Fibroblast of villous mesenchyme (primary cell): ENCODE measurements around the gene KRT15. TPM values are rescaled to one million over a fixed set of nuclear protein-coding genes. Genes with fewer than 3 reads are reported as not detected.

Experiments
- DNase-seq: peaks from one replicate; pipeline ENCODE4 v3.0.0-alpha.2; 2010; ENCODE audit warnings: low read depth
- H3K4me3 ChIP-seq: 2 replicates; pipeline ENCODE4 v1.5.1; 2011; ENCODE audit warnings: low read depth, mild to moderate bottlenecking, low read length
- CTCF ChIP-seq: IDR thresholded peaks from 2 replicates; pipeline ENCODE4 v1.5.1; 2012; ENCODE audit warnings: low read depth, mild to moderate bottlenecking, low read length; ENCODE audit not compliant: insufficient read depth
- total RNA-seq: library from RNA; depleted of rRNA; stranded (reverse); fragments of >200 nt; gene quantifications from 2 replicates; pipeline ENCODE4 v1.2.3, GENCODE V29; 2012

KRT15 gene
- total RNA-seq, 1 donor: 0.43 TPM

DNA sequence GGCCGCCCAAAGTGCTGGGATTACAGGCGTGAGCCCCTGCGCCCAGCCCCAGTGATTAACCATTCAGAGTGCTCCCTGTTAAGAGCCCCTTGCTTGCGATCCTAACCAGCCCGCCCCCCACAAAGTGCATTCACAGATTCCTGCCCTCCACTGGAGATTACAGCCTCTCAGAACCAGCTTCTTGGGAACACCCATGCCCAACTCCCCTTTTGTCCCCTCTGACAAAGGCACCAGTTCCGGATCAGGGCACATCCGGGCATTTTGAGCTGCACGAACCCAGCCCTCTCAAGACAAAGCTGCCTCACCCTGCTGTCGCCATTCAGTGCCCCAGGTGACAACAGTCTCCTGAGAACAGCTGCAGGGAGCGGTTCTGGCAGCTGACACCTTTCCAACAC, 10.3 kb upstream of the KRT15 start:
- no peak overlapping the region for H3K4me3 ChIP-seq
- DNase-seq: no peak
- TF ChIP-seq CTCF: no peak

DNA sequence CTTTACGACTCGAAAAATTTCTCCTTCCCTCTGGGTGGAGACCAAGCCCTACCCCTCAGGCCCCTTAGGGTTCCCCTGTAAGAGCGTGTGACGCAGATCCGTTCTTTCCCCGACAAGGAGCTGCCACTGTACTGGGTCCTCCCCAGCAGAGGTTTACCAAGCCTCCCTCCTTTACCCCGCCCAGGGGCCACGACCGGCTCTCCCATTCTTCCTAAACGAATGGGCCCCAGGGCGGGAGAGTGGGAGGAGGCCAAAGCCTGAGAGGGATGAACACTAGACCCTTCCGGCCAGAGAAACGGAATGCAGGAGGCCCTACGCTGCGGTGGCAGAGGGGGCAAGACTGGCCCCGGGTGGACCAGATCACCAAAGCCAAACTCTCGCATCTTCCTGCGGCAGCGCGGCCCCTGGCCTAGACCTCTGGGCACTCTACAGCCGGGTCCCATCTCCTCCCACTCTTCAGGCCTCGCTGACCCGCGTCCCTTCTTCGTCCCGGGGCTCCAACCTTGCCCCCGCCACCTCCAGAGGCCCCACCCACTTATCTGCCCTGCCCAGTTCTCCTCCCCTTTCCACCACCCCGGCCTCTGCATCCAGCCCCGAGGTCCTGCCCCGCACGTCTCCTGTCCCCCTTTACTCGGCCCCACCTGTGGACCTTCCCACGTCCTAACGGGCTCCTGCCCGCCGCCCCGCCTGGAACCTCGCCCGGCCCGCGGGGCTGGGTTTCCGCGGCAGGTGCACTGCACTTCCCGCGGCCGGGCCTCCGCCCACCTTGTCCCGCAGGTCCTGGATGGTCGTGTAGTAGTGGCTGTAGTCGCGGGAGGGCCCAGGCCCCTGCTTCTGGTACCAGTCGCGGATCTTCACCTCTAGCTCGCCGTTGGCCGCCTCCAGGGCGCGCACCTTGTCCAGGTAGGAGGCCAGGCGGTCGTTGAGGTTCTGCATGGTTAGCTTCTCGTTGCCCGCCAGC, 8.7 kb upstream of the KRT15 start:
- no peak for TF ChIP-seq CTCF
- peak; percentile 56 for DNase-seq
- peak overlapping the region; percentile 69 for H3K4me3 ChIP-seq

GRCh38 chr17:41524261-41524660, 5.6 kb upstream of the KRT15 start:
- DNase-seq: no peak
- TF ChIP-seq CTCF: no peak
- H3K4me3 ChIP-seq: no peak overlapping the region

DNA sequence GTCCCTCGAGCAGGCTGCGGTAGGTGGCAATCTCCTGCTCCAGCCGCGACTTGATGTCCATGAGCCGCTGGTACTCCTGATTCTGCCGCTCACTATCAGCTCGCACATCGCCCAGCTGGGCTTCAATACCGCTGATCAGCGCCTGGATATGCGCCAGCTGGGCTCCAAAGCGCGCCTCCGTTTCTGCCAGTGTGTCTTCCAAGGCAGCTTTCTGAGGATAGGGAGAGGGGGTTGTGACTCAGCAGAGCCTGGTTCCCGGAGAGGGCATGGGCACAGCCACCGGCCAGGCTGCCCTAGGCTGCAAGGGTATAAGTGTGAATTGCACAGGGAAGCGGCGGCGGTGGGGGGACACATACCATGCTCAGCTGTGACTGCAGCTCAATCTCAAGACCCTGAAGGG, 5.1 kb upstream of the KRT15 start:
- TF ChIP-seq CTCF: no peak
- H3K4me3 ChIP-seq: no peak overlapping the region
- DNase-seq: no peak

- no peak overlapping the region for H3K4me3 ChIP-seq
- DNase-seq: no peak
- no peak for TF ChIP-seq CTCF
Measured at GRCh38 chr17:41523225-41523593, 4.5 kb upstream of the KRT15 start.

DNA sequence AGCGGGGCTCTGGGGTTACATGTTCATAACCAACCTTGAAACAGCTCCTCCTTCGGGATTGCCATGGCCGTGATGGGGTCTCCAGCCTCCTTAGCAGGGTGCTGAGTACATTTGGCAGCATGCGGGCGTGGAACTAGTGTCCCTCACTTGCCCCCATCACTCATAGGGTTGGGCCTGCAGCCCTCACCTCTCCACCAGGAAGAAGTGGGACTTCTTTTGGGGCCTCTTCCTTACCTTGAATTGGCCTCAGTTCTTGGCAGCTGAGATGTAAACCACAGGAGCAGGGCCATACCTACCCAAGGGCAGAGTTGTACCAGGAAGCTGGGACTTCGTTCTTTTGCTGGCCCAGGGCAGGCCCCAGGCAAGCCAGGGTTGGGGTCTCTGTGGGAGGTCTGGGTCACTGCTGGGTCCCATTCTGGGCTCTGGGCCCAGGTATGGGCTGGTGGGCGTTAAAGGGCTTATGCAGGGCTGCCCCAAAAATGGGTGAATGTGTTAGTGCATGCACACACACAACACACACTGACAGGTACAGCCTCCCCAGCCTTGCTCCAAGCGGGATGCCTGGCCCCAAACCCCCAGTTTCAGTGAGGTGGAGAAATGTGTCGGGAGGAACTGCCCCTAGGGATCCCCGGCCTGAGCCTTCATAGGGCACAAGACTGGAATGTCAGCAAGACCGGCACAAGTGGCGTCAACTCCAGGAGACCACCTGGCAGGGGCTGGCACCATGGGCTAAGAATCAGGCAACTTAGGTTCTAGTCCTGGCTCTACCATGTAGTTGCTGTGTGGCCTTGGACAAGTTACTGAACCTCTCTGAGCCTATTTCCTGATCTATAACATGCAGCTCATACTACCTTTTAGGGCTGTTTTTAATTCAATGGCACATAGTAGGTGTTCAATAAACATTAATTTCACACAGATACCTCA, 3.9 kb upstream of the KRT15 start:
- no peak for DNase-seq
- no peak overlapping the region for H3K4me3 ChIP-seq
- no peak for TF ChIP-seq CTCF
